ENCODE results near the gene CNDP1.
"Not testable (repeated sequence)": the region's sequence is repeated elsewhere in the genome, so short reads cannot be mapped to it uniquely, and the experiment has no call there.

The CNDP1 gene, protein sequence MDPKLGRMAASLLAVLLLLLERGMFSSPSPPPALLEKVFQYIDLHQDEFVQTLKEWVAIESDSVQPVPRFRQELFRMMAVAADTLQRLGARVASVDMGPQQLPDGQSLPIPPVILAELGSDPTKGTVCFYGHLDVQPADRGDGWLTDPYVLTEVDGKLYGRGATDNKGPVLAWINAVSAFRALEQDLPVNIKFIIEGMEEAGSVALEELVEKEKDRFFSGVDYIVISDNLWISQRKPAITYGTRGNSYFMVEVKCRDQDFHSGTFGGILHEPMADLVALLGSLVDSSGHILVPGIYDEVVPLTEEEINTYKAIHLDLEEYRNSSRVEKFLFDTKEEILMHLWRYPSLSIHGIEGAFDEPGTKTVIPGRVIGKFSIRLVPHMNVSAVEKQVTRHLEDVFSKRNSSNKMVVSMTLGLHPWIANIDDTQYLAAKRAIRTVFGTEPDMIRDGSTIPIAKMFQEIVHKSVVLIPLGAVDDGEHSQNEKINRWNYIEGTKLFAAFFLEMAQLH

DNA sequence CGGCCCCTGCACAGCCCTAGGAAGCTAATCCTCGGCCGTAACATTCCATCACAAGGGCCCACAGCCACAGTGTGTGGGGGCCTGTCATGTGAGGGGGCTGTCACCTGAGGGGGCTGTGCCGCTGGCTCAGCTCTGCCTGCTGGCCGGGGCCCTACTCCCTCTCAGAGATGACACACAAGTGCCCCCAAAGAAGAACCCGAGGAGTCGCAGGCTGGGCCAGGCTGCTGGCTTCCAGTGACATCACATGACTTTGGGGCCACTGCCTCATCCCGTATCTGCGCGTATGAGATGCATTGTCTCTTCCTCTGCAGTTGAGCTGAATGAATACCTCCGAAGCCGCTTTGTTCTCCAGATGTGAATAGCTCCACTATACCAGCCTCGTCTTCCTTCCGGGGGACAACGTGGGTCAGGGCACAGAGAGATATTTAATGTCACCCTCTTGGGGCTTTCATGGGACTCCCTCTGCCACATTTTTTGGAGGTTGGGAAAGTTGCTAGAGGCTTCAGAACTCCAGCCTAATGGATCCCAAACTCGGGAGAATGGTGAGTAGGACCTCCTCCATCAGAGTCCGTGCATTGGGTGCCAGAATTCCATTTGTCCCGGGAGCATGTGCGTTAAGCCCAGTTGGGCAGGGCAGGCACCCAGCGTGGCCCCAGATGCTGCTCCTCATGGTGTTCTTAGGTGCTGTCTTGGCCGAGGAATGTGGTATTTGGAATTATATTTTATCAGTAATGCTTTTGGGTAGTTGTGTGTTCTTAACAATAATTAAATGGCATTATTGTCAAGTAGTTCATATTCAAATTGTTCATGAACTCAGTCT, at the start of gene CNDP1:
Gene CNDP1 (plus strand): TSS at position 351 of the 820 bp plus-strand sequence. CDS start 168 bp downstream, at position 519.
- DNase-seq = no peak

DNA sequence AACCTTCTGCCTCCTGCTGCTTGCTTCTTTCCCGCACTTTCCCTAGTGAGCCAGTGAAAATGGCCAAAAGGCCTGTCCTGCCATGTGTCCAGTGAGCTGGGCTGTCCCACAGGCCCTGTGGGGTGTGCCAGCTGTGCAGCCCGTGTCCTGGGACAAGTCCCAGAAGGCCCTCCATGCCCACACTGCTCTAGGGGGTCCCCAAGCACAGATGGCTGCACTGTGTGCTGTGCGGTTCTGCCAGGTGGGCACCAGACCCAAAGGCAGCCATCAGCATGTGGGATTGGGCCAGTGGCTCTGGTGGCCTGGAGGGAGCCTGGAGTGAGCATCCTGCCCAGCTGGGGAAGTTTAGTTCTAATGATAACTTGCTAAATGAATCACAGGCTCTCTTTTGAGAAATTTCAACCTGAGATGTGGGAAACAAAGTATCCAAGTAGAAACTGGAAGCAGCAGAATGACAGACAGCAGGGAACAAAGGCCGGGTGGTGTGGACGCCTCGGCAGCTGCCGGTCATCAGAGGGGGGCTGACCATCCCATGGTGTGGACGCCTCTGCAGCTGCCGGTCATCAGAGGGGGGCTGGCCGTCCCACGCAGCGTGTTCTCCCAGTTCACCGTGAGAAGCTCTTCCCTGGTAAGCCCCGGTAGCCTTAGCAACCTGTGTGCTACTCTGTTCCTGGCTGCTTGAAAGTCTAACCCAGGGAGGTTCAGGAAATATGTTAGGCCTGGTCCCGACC, 48.0 kb upstream of the CNDP1 start:
- no peak for DNase-seq

DNA sequence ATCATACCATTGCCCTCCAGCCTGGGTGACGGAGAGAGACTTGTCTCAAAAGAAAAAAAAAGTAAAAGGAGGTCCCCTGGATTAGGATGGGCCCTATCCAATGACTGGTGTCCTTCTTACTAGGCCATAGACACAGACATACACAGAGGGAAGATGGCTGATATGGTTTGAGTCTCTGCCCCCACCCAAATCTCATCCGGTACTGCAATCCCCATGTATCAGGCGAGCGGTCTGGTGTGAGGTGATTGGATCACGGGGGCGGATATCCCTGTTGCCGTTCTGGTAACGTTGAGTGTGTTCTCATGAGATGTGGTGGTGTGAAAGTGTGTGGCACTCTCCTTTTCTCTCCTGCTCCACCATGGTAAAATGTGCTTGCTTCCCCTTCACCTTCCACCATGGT, 45.9 kb upstream of the CNDP1 start:
- no peak for DNase-seq

DNA sequence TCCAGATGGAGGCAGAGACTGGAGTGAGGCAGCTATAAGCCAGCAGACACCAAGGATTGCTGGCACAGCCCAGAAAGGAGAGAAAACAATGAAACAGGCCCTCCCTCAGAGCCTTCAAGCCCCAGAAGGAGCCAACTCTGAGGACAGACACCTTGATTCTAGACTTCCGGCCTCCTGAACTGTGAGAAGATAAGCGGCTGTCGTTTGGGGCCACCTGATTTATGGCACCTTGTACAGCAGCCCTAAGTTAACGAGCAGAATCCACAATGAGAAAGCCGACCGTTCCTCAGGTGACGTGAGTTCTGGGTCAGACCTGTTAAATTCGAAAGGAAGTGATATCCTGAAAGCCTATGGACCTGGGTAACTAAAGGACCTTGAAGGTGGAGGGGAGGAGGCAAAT, 45.4 kb upstream of the CNDP1 start:
- DNase-seq = no peak

DNA sequence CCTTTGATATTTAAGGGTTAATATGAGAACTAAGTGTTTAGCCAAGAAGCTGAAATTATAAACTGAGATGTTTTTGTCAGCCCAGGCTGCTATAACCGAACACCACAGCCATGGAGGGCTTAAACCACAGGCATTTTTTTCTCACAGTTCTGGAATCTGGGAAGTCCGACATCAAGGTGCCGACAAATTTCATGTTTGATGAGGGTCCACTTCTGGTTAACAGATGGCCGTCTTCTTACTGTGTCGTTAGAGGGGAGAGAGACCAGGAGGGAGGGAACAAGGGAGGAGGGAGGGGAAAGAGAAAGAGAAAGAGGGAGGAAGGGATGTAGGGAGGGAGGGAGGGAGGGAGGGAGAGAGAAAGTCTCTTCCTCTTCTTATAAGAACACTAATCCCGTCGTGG, 44.6 kb upstream of the CNDP1 start:
- DNase-seq = no peak

DNA sequence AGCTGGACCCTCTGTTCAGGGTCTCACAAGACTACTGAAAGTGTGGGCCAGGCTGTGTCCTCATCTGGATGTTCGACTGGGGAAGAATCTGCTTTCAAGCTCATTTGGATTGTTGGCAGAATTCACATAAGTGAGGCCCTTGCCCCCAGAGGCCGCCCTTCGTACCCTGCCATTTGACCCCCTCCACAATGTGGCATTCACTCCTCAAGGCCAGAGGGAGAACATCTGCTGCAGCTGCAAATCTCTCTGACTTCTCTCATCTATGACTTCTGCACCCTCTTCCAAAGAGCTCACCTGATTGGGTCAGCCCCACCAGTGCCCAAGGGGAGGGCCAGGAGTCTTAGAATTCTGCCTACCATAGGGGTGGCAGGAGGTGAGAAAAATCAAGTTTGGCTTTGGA, 42.0 kb upstream of the CNDP1 start:
- DNase-seq = no peak

DNA sequence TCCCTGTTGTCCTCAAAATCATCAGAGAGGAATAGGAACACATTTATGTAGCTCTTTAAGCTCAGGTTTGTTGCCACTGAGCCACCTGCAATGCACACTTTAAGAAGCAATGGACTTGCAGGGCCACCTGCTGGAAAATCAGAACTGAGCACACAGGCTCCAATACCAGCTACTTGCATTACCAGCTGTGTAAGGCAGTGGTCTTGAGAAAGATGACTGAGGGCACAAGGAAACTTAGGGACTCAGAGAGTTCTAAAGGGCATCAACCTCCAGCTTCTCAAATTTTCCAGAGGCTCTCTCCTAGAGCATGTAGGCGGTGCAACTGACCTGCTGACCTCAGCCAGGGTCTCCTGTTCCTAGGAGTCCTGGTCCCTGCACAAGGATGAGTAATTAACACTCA, 40.6 kb upstream of the CNDP1 start:
- no peak for DNase-seq

DNA sequence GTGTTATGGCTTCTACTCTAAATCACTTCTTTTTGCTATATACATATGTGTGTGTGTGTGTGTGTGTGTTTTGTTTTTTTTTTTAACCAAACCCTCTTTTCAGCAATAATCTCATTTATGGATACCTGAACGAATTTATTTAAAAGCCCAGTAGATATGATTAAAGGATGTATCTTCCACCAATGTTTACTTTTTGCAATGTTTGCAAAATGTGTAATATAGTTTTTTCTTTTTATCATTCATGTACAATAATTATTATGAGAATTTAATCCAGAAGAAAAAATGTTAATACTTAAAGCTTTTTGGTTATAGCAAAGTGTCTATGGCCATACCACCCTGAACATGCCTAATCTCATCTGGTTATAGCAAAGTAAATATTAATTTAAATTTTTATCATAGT, 39.8 kb upstream of the CNDP1 start:
- no peak for DNase-seq

DNA sequence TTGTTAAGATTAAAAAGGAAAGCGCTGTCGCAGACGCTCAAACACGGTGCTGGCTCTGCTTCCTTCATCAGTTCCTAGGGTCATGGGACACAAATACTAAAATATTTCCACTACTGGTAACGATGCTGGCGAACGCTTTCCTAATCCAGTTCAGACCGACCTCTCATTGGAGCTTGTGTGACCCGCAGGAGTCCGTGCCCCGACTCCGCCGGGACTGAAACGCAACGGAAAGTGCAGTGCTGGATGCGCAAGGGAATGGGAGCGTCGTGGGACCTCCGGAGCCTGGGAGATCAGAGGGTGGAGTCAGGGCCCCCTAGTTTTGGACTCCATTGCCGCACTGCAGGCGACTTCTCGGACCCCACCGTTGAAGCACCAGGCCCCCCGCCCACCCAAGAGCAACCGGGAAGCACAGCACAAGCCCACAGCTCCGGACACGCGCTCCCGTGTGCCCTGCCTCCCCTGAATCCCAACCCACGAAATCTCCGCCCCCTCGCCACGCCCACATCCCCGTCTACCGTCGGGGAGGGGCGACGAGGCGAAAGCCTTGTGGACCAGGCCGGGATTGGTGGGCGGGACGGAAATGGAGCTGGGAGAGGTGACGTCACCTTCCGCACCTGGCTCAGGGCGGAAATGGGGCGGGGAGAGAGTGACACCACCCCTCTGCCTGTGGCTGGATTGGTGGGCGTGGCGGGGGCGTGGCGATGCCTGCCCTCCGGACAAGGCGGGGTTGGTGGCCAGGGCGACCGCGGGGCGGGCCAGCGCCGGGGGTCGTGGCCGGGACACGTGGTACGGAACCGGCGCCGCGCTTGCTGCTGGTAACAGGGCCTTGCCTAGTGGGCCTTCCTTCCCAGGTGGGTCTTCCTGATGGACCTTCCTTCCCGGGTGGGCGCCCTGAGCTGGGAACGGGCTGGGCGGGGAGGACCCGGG, 38.5 kb upstream of the CNDP1 start, which contains the start of gene CNDP2:
Gene CNDP2 (plus strand): TSS at position 783 of the 927 bp plus-strand sequence. CDS start 3,611 bp downstream, outside the sequence.
- peak; percentile 83 for DNase-seq

DNA sequence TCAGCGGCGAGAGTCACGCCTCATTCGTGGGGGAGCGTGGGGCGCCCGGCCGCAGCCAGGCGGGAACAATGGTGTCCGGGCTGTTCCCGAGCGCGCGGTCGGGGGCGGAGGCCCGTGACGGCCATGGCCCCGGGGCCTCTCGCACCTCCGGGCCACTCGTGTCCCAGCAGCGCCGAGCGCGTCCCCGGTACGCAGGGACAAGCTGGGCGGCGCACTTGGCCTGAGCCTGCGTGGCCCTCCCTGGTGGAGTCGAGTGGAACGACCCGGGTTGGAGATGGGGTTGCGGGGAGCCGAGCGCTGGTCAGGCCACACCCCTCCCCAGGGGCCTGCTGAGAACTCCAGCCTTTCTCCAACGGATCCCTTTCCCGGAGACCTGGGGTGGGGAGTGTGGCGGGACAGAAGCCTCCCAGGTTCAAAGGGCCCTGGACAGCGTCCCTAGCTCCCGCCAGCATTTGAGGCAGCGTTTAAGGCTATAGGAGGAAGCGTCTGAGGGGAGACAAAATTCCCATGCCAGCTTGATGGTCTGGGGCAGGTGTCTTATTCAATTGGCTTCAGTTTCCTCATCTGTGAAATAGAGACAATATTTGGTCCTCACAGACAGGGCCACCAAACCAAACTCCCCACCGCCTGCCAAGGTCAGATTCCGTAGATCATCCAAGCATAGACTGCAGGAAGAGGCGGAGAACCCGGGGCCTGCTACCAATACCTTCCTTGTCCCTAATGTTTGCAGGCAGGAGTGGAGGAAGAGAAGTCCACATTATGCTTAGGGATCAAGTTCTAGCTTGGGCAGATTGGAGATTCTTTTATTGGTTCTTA, 37.6 kb upstream of the CNDP1 start:
- no peak for DNase-seq

DNA sequence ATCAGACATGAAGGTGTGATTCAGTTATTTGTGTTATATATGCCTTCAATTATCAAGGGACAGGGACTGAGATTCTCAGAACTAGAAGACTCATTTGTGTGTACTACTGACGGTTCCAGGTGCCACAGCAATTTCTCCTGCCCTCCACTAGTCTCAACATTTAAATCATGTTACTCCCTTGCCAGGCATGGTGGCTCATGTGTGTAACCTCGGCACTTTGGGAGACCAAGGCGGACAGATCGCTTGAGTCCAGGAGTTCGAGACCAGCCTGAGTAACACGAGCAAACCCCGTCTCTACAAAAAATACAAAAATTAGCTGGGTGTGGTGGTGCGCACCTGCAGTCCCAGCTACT, 37.0 kb upstream of the CNDP1 start:
- no peak for DNase-seq

DNA sequence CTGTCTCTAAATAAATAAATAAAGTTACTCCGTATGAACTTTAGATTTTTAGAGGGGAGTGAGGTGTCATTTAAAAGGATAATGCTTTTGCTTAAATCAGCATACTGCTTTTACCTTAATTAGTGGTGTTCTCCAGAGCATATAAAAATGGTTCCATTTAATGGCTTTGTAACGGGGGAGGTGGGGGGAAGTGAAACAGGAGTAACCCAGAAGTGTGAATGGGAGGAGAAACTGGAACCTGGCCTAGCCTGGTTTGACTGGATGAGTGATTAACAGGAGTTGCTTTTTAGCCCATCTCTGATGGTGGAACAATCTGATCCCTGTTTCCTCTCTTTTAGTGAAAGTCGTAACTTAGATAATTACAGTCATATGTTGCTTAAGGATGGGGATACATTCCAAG, 36.5 kb upstream of the CNDP1 start:
- DNase-seq = no peak

DNA sequence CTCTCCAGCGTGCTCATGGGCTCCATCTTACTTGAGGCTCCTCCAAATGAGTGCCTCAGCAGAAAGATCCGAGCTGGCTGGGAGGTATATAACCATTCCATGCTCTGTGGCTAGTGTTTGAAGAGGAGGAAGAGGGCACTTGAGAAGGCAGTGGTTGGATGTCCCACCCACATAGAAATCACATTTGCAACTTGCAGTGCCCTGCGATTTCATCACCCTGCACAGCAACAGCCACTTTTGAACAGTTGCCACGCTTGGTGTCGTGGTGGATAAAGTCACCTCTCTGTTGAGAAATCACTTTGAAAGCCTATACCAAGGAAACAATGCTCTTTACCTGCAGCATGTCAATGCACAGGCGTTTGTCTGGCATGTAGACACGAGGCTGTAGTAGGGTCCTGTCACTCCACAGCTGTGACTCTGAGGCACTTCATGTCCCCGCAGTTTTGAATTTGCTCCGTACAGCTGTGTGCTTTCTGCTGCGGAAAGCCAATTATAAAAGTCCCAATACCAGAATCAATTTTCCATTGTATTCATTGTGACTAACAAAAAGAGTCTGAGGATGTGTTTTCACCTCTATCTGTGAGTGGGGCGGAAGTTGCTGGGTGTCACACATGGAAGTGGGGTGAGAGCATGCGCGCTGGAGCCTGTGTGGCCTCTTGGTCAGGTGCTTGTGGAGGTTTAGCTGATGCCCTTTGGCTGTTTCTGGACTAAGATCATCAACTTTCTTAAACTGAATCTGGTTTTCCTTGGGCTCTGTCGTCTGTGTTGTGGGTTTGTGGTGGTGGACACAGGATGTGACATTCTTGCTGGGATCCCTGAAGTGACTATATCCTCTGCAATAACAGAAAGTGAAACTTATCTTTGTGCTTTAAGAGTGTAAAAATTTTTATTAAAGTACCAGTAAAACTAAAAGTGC, 35.3 kb upstream of the CNDP1 start:
- DNase-seq = no peak

DNA sequence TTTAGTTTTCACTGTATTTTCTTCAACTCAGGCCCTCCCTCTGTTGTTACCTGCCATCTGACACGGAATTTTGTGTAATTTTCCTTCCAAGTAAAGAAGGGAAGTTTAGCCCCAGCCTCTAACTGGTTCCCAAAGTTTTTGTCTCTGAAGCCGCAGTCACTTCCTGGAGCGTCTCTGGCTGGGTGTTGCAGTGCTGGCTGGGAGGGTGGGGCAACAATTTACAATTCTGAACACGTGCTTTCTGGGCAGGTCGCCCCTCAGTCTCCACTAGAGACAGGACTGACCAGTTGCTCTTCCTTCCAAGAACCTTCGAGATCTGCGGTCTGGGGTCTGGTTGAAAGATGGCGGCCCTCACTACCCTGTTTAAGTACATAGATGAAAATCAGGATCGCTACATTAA, 34.7 kb upstream of the CNDP1 start:
- DNase-seq = no peak

DNA sequence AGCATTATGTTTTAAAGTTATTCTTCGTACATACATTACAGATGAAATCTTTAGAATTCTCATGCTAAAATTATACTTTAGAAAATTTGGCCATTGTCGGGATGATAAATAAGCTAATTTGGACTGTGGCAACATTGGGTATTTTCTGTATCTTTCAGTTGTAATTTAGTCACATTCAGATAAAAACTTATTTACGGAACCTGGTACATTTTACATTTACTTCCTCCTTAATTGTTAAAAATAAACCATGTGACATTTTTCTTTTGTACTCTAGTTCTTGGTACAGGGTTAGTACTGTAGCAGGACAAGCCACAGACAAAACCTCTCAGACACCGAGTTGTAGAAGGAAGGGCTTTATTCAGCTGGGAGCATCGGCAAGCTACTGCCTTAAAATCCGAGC, 33.9 kb upstream of the CNDP1 start:
- DNase-seq = no peak

DNA sequence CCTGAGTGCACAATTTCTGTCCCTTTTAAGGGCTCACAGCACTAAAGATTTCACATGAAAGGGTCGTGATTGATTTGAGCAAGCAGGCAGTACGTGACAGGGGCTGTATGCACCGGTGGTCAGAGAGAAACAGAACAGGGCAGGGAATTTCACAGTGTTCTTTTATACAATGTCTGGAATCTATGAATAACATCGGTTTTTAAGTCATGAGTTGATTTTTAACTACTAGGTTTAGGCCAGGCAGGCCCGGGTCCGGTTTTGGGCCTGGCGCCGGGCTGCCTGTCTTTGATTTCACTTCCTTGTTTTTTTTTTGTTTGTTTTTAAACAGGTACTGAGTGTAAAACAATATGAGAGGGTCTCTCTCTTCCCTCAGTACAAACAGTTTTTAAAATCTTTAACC, 33.5 kb upstream of the CNDP1 start:
- DNase-seq = not testable (repeated sequence)

DNA sequence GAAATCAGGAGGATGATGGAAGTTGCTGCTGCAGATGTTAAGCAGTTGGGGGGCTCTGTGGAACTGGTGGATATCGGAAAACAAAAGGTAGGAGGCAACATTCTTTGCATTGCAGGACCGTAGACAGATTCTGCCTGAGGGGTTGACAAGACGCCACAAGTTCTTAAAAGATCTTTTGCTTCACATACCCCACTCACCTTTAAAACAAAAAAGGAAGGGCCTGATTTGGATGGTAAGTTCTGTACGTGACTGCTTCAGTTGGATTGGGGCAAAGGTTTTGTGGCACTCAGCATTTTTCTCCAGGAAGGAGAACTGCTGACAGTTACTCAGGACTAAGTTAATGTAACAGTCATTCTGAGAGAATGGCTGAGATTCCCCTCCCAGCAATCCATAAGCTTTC, 32.9 kb upstream of the CNDP1 start:
- DNase-seq = no peak

DNA sequence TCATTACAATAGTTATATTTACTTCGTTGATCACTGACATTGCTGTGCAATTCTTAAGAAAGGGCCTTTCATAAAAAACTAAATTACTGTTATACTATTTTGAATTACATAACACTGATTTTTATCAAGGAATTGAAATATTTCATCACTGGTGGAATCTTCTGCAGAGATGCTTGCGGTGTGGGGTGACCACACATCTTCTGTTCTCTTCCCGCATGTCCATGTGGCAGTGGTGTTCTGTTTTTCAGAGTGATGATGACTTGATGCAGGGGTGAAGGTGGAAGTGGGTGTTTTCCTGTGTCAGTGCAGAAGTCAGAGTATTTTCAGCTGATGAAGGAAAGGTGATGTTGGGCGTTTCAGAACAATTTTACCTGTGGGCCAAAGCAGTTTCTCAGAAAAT, 31.2 kb upstream of the CNDP1 start:
- no peak for DNase-seq

DNA sequence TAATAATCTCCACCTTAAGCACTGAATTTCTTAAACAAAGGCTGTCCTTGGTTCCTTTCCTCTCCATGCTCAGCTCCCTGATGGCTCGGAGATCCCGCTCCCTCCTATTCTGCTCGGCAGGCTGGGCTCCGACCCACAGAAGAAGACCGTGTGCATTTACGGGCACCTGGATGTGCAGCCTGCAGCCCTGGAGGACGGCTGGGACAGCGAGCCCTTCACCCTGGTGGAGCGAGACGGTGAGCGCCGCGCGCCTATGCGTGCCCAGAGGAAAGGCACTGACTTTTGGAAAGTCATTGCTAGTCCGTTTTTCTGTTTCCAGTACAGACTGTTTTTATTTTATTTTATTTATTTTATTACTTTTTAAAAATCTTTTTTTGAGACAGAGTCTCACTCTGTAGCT, 28.5 kb upstream of the CNDP1 start:
- no peak for DNase-seq

DNA sequence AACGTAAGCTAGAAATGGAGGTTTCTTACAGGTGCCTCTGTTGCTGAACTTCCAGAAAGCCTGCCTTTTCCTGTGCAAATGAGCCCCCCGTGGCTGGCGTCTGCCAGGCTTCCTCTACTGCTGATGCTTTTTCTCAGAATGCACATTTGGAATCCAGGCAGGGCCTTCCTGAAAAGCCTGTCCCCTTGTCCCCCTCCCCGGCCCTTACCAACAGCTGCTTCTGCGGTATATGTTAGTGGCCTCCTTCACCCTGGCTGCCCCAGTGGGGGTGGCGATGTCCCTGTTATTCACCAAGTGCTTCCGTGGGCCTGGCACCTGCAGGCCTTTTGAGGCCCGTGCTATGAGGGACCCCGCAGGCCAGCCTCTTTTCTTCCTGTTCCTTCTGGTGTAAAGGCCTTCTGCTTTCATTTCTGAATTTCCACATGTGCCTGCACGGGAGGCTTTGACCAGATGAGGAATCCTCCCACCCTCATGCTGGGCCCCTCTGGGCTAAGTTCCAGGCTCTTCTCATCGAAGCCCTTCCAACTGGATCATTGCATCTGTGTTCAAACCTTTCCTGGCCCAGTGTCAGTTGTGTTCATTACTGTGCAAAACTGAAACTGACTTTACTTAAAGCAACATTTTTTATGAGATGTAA, 27.7 kb upstream of the CNDP1 start:
- no peak for DNase-seq

Data from NCI-H2171 (cell line).